H1 (cell line): ENCODE data around the gene TEX9. TPM values are rescaled to one million over a fixed set of nuclear protein-coding genes. Genes with fewer than 3 reads are reported as not detected.

Experiments used
- CTCF ChIA-PET: fragments of 300-600 bp; sonication (Branson Sonifier 250); formaldehyde crosslinking; loops from one replicate; lab custom pipeline; 2021; ENCODE audit not compliant: partially characterized antibody; lab: Charles Lee
- POLR2A ChIA-PET: fragments of 300-600 bp; sonication (Branson Sonifier 250); formaldehyde crosslinking; loops from one replicate; lab custom pipeline; 2021; ENCODE audit warnings: inconsistent platforms; ENCODE audit not compliant: partially characterized antibody; lab: Charles Lee
- DNase-seq, 2 experiments: peaks; one replicate each; pipeline versions ENCODE4 v3.0.0 to v3.0.0-alpha.2; 2010 to 2022; ENCODE audit warnings: low spot score in 2 of 2, low read depth in 1 of 2, mixed read lengths in 1 of 2
- FAIRE-seq: peaks from 2 replicates; lab custom pipeline; 2011; peaks lifted over from hg19 to GRCh38; lab: Jason Lieb, UNC
- H2AFZ ChIP-seq: 2 replicates; pipeline ENCODE4 v1.8.1; 2012; ENCODE audit warnings: low read length, inconsistent platforms
- H2AK5ac ChIP-seq: 2 replicates; pipeline ENCODE4 v1.6.1; 2013; ENCODE audit warnings: low read depth, low read length
- H2BK120ac ChIP-seq: replicated peaks from 2 replicates; pipeline ENCODE3; 2013; ENCODE audit warnings: low read depth, low read length, inconsistent platforms
- H2BK12ac ChIP-seq: 2 replicates; pipeline ENCODE4 v1.6.1; 2013; ENCODE audit warnings: low read depth, low read length
- H2BK15ac ChIP-seq: 2 replicates; pipeline ENCODE4 v1.6.1; 2013; ENCODE audit warnings: low read length
- H2BK20ac ChIP-seq: 2 replicates; pipeline ENCODE4 v1.6.1; 2013; ENCODE audit warnings: low read length
- H2BK5ac ChIP-seq: 2 replicates; pipeline ENCODE4 v1.6.1; 2013; ENCODE audit warnings: low read depth, low read length
- H3K14ac ChIP-seq: 2 replicates; pipeline ENCODE4 v1.6.1; 2013; ENCODE audit warnings: inconsistent platforms; ENCODE audit not compliant: insufficient read length
- H3K18ac ChIP-seq: 2 replicates; pipeline ENCODE4 v1.6.1; 2013; ENCODE audit warnings: low read length; ENCODE audit errors: extremely low read depth
- H3K23ac ChIP-seq: 2 replicates; pipeline ENCODE4 v1.6.1; 2013; ENCODE audit warnings: inconsistent platforms; ENCODE audit not compliant: insufficient read length
- H3K23me2 ChIP-seq: 2 replicates; pipeline ENCODE4 v1.6.1; 2013; ENCODE audit warnings: low read depth, low read length
- H3K27ac ChIP-seq: 2 replicates; pipeline ENCODE4 v1.6.1; 2011; ENCODE audit warnings: low read depth, low read length, inconsistent platforms
- H3K27me3 ChIP-seq, 4 experiments: replicated peaks in 1 of 4; 1 replicate in 1 of 4; 2 replicates in 3 of 4; pipeline versions ENCODE4 v1.6.1 to v1.8.1; 2011 to 2013; ENCODE audit warnings: low read length in 3 of 4, mild to moderate bottlenecking in 3 of 4, inconsistent platforms in 2 of 4, mixed read lengths in 2 of 4, moderate library complexity in 1 of 4; ENCODE audit not compliant: control insufficient read depth in 3 of 4, insufficient read depth in 3 of 4; ENCODE audit errors: extremely low read depth in 1 of 4
- H3K36me3 ChIP-seq, 4 experiments: 2 replicates each; pipeline versions ENCODE4 v1.6.1 to v1.8.1; 2011 to 2013; ENCODE audit warnings: mild to moderate bottlenecking in 4 of 4, low read length in 3 of 4, moderate library complexity in 2 of 4, control low read depth in 1 of 4, inconsistent platforms in 1 of 4; ENCODE audit not compliant: insufficient read depth in 4 of 4, control insufficient read depth in 2 of 4
- H3K4ac ChIP-seq: replicated peaks from 2 replicates; pipeline ENCODE3; 2013; ENCODE audit warnings: low read length, low read depth, mixed read lengths, inconsistent platforms; ENCODE audit not compliant: insufficient read length
- H3K4me1 ChIP-seq, 4 experiments: replicated peaks in 1 of 4; 1 replicate in 1 of 4; 2 replicates in 3 of 4; pipeline versions ENCODE4 v1.6.1 to v1.8.1; 2011 to 2013; ENCODE audit warnings: low read length in 3 of 4, inconsistent platforms in 2 of 4, mixed read lengths in 1 of 4; ENCODE audit not compliant: insufficient read depth in 4 of 4, control insufficient read depth in 3 of 4
- H3K4me2 ChIP-seq, 2 experiments: 2 replicates each; pipeline versions ENCODE4 v1.6.1 to v1.8.1; 2011 to 2013; ENCODE audit warnings: low read depth in 2 of 2, low read length in 2 of 2, control low read depth in 1 of 2, inconsistent platforms in 1 of 2, mild to moderate bottlenecking in 1 of 2; ENCODE audit not compliant: insufficient read depth in 1 of 2
- H3K4me3 ChIP-seq, 4 experiments: fragments of 200-600, 300-600 bp in 1 of 4; sonication (generic), shearing (Covaris generic), sonication (Bioruptor Twin) in 1 of 4; 2 replicates each; pipeline versions ENCODE4 v1.5.1 to v1.8.1; 2011 to 2016; ENCODE audit warnings: low read length in 4 of 4, low read depth in 3 of 4, control low read depth in 2 of 4, inconsistent platforms in 2 of 4, mild to moderate bottlenecking in 2 of 4, mixed read lengths in 1 of 4, moderate library complexity in 1 of 4; ENCODE audit not compliant: insufficient read depth in 2 of 4; ENCODE audit errors: extremely low read depth in 1 of 4
- H3K56ac ChIP-seq: replicated peaks from 2 replicates; pipeline ENCODE3; 2013; ENCODE audit warnings: low read depth, mild to moderate bottlenecking, mixed read lengths, low read length, inconsistent platforms; ENCODE audit not compliant: insufficient read length
- H3K79me1 ChIP-seq: 2 replicates; pipeline ENCODE4 v1.6.1; 2013; ENCODE audit warnings: low read depth, low read length, control low read depth
- H3K79me2 ChIP-seq, 2 experiments: 2 replicates each; pipeline versions ENCODE4 v1.6.1 to v1.8.1; 2012 to 2013; ENCODE audit warnings: low read length in 2 of 2, mild to moderate bottlenecking in 2 of 2, inconsistent platforms in 1 of 2; ENCODE audit not compliant: insufficient read depth in 2 of 2, control insufficient read depth in 1 of 2
- H3K9ac ChIP-seq, 4 experiments: replicated peaks in 1 of 4; 1 replicate in 1 of 4; 2 replicates in 3 of 4; pipeline versions ENCODE4 v1.6.1 to v1.8.1; 2011 to 2013; ENCODE audit warnings: low read depth in 3 of 4, low read length in 3 of 4, control low read depth in 2 of 4, mild to moderate bottlenecking in 2 of 4, moderate library complexity in 2 of 4, inconsistent platforms in 1 of 4; ENCODE audit errors: extremely low read depth in 1 of 4
- H3K9me3 ChIP-seq, 2 experiments: 2 replicates each; pipeline versions ENCODE4 v1.6.1 to v1.8.1; 2012 to 2013; ENCODE audit warnings: mild to moderate bottlenecking in 2 of 2, moderate library complexity in 2 of 2, control low read depth in 1 of 2, inconsistent platforms in 1 of 2, low read depth in 1 of 2, low read length in 1 of 2, mixed read lengths in 1 of 2; ENCODE audit not compliant: insufficient read depth in 2 of 2
- H4K20me1 ChIP-seq, 2 experiments: replicated peaks in 1 of 2; 2 replicates each; pipeline versions ENCODE3 to v1.8.1; 2011 to 2013; ENCODE audit warnings: inconsistent platforms in 2 of 2, low read length in 2 of 2, mild to moderate bottlenecking in 1 of 2; ENCODE audit not compliant: insufficient read depth in 2 of 2, control insufficient read depth in 1 of 2
- H4K5ac ChIP-seq: 2 replicates; pipeline ENCODE4 v1.6.1; 2013; ENCODE audit warnings: low read length, low read depth, mixed read lengths, inconsistent platforms; ENCODE audit not compliant: insufficient read length
- H4K8ac ChIP-seq: 2 replicates; pipeline ENCODE4 v1.8.0; 2013; ENCODE audit warnings: mild to moderate bottlenecking, moderate library complexity, low read length, inconsistent platforms; ENCODE audit not compliant: insufficient read depth; ENCODE audit errors: extremely low read depth
- H4K91ac ChIP-seq: replicated peaks from 2 replicates; pipeline ENCODE3; 2013; ENCODE audit warnings: low read length, mixed read lengths, inconsistent platforms; ENCODE audit not compliant: insufficient read length
- CHD2 ChIP-seq: IDR thresholded peaks from 2 replicates; pipeline ENCODE4 v1.6.1; 2012; ENCODE audit warnings: low read length, improper control_type of control experiment
- CTCF ChIP-seq, 3 experiments: IDR thresholded peaks; 1 replicate in 2 of 3; 2 replicates in 1 of 3; pipeline versions ENCODE4 v1.5.1 to v1.6.1; 2011; ENCODE audit warnings: low read length in 3 of 3, mild to moderate bottlenecking in 3 of 3, inconsistent platforms in 2 of 3, low read depth in 1 of 3, moderate library complexity in 1 of 3; ENCODE audit not compliant: insufficient read depth in 1 of 3; ENCODE audit errors: control extremely low read depth in 1 of 3
- GTF2F1 ChIP-seq: IDR thresholded peaks from 2 replicates; pipeline ENCODE4 v1.6.1; 2012; ENCODE audit warnings: low read depth, low read length, improper control_type of control experiment, borderline replicate concordance
- KDM1A ChIP-seq: fragments of 200-600, 300-600 bp; sonication (generic); IDR thresholded peaks from 2 replicates; pipeline ENCODE4 v1.7.1; 2016; ENCODE audit warnings: mild to moderate bottlenecking, low read length, borderline replicate concordance
- POLR2A ChIP-seq, 2 experiments: IDR thresholded peaks; 1 replicate in 1 of 2; 2 replicates in 1 of 2; pipeline ENCODE4 v1.6.1; 2011; ENCODE audit warnings: low read depth in 2 of 2, low read length in 2 of 2, mild to moderate bottlenecking in 2 of 2; ENCODE audit errors: control extremely low read depth in 1 of 2
- POU5F1 ChIP-seq: IDR thresholded peaks from 2 replicates; pipeline ENCODE4 v1.6.1; 2011; ENCODE audit warnings: low read depth, mild to moderate bottlenecking, low read length, moderate library complexity
- RNF2 ChIP-seq: fragments of 200-900, 300-1000 bp; sonication (generic); IDR thresholded peaks from 2 replicates; pipeline ENCODE4 v1.7.1; 2016; ENCODE audit warnings: borderline replicate concordance, low read depth, mild to moderate bottlenecking, antibody characterized with exemption, low read length; ENCODE audit not compliant: poor library complexity, severe bottlenecking; ENCODE audit errors: missing control alignments
- SP1 ChIP-seq: IDR thresholded peaks from 2 replicates; pipeline ENCODE4 v1.6.1; 2011; ENCODE audit warnings: low read depth, low read length
- SP2 ChIP-seq: IDR thresholded peaks from 2 replicates; pipeline ENCODE4 v1.6.1; 2012; ENCODE audit warnings: mild to moderate bottlenecking, low read length, inconsistent platforms
- SP4 ChIP-seq: IDR thresholded peaks from 2 replicates; pipeline ENCODE4 v1.6.1; 2012; ENCODE audit warnings: low read length, inconsistent platforms
- TAF7 ChIP-seq: optimal IDR thresholded peaks from 2 replicates; pipeline ENCODE3; 2011; ENCODE audit warnings: low read depth, mild to moderate bottlenecking, inconsistent platforms, low read length, moderate library complexity, borderline replicate concordance
- TEAD4 ChIP-seq: IDR thresholded peaks from 2 replicates; pipeline ENCODE4 v1.6.1; 2012; ENCODE audit warnings: low read depth, low read length, inconsistent platforms, mixed read lengths
- YY1 ChIP-seq: IDR thresholded peaks from 2 replicates; pipeline ENCODE4 v1.6.1; 2011; ENCODE audit warnings: low read depth, mild to moderate bottlenecking, low read length
- WGBS, 2 experiments: shearing (Covaris generic) in 1 of 2; methylation state at CpG; one replicate each; pipeline versions ENCODE4 v1.1.6 to v1.1.7; 2013 to 2015; ENCODE audit warnings: low lambda C conversion rate in 2 of 2, mixed read lengths in 2 of 2, inconsistent platforms in 1 of 2, low coverage in 1 of 2, missing lambda C conversion rate in 1 of 2; ENCODE audit not compliant: insufficient replicate concordance in 2 of 2, insufficient coverage in 1 of 2, insufficient read length in 1 of 2; ENCODE audit errors: extremely low coverage in 1 of 2, missing lambda C conversion rate in 1 of 2; 5-methylcytosine and 5-hydroxymethylcytosine counted together
- polyA plus RNA-seq, 7 experiments: library from polyadenylated mRNA; depleted of rRNA in 3 of 7; stranded (reverse) in 5 of 7; unstranded in 2 of 7; fragments of >200 nt in 5 of 7; fragments of 200-250 nt in 2 of 7; gene quantifications; 1 replicate in 5 of 7; 2 replicates in 1 of 7; 4 replicates in 1 of 7; pipeline versions ENCODE4 v1.2.1 to v1.2.3, GENCODE V29; 2011 to 2013; ENCODE audit warnings: missing spikeins in 2 of 7, mixed read lengths in 2 of 7
- total RNA-seq: library from RNA; stranded (reverse); fragmentation: NEBNext Ultra II Directional; extraction: Animal tissue kit (Norgen Biotek cat#: 25700); gene quantifications from 2 replicates; pipeline ENCODE4 v1.2.1, GENCODE V29; 2021

The TEX9 gene
- total and polyA plus RNA-seq, 2 of the 8 experiments (the other 6 are each of a cell fraction or from before 2014, with no cell fraction given) = 3.4 to 12.3 TPM

DNA sequence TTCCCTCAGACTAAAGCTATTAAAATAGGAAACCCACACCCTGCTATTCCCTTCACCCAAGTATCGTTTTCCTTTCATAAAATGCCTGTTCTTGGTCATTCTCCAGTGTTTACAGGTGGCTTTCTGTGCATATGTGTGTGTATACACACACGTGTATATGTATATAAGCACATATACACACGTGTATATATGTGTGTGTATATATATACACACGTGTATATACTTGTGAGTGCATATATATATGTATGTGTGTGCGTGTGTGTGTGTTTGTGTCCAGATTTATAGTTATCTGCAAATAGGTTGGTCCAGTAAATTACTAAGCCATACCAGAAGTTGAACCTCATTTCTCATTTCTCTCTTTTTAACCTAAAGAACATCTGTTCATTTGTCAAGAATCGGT is 15.7 kb upstream of the TEX9 start:
- no peaks in the 10 kb centered on the region for H3K79me2 ChIP-seq
- H3K9ac ChIP-seq = no peak overlapping the region
- DNase-seq (no peak), FAIRE-seq (no peak)
- H4K91ac ChIP-seq = no peak overlapping the region
- H2BK120ac ChIP-seq = no peak overlapping the region
- H2AFZ ChIP-seq = no peak overlapping the region
- no peak overlapping the region for H2BK20ac ChIP-seq
- H3K23me2 ChIP-seq = no peaks in the 10 kb centered on the region
- H4K20me1 ChIP-seq = no peaks in the 10 kb centered on the region
- H4K5ac ChIP-seq = no peak overlapping the region
- no peak overlapping the region for H2AK5ac ChIP-seq
- no peak overlapping the region for H3K27ac ChIP-seq
- H2BK15ac ChIP-seq = no peak overlapping the region
- no peak overlapping the region for H2BK5ac ChIP-seq
- H3K36me3 ChIP-seq = no peaks in the 10 kb centered on the region; a peak in 1 of 8 replicates
- ChIA-PET CTCF (no interaction called here), POLR2A (no interaction called here)
- H3K4ac ChIP-seq = no peak overlapping the region
- WGBS, 2 experiments = 84% methylated on average over 6 of the region's 6 CpGs; no CpG with 5 or more reads in 1 of the 2 experiments
- no peaks in the 10 kb centered on the region for H3K9me3 ChIP-seq
- no peak overlapping the region for H4K8ac ChIP-seq
- peaks cover 0 to 4% (median 1%) of the 10 kb centered on the region in 4 experiments; a peak in 3 of 7 replicates for H3K4me1 ChIP-seq
- H3K18ac ChIP-seq = no peak overlapping the region
- H3K14ac ChIP-seq = no peak overlapping the region
- H3K27me3 ChIP-seq = no peaks in the 10 kb centered on the region
- no peak overlapping the region for H3K4me3 ChIP-seq
- no peak overlapping the region for H3K4me2 ChIP-seq
- no peak overlapping the region for H3K23ac ChIP-seq
- H3K79me1 ChIP-seq = no peaks in the 10 kb centered on the region
- no peak overlapping the region for H2BK12ac ChIP-seq
- H3K56ac ChIP-seq = no peak overlapping the region
- no peak for TF ChIP-seq TAF7
- TF ChIP-seq YY1 = no peak
- TF ChIP-seq POU5F1 = no peak
- TF ChIP-seq CHD2 = no peak
- no peak for TF ChIP-seq GTF2F1
- TF ChIP-seq SP4 = no peak
- TF ChIP-seq TEAD4 = no peak
- TF ChIP-seq POLR2A (IDR thresholded peaks at IDR 0.05; ENCODE audit: control extremely low read depth in 1 of 2, low read depth in 2 of 2, low read length in 2 of 2) = no peak
- no peak for TF ChIP-seq RNF2
- TF ChIP-seq CTCF (IDR thresholded peaks at IDR 0.05; ENCODE audit: control extremely low read depth in 1 of 3, insufficient read depth in 1 of 3, low read depth in 1 of 3, low read length in 3 of 3) = no peak
- TF ChIP-seq SP2 = no peak
- TF ChIP-seq SP1 = no peak
- TF ChIP-seq KDM1A = no peak
